Kidney glomerular epithelial cell (primary cell): ENCODE measurements around the gene MAP1LC3B.

Experiments used
- DNase-seq: peaks from one replicate; lab custom pipeline; 2025; lab: John Stamatoyannopoulos, UW

The MAP1LC3B gene

GRCh38 chr16:87391950-87392820 is at the start of gene MAP1LC3B:
MAP1LC3B (plus strand) TSS chr16:87392336; CDS start chr16:87392428, 92 bp downstream.
- peak; percentile 92 for DNase-seq

- no peak for DNase-seq
These were observed 49.6 kb upstream of the MAP1LC3B start for GRCh38 chr16:87342504-87342903.

GRCh38 chr16:87342978-87343752 is 49.0 kb upstream of the MAP1LC3B start:
- DNase-seq, result no peak

GRCh38 chr16:87343753-87344050 is 48.4 kb upstream of the MAP1LC3B start:
- DNase-seq, result no peak

GRCh38 chr16:87344165-87344930 is 47.8 kb upstream of the MAP1LC3B start:
- no peak for DNase-seq

GRCh38 chr16:87344931-87345631 is 47.1 kb upstream of the MAP1LC3B start:
- no peak for DNase-seq

GRCh38 chr16:87345726-87346424 is 46.3 kb upstream of the MAP1LC3B start:
- DNase-seq, result no peak

- no peak for DNase-seq
These were observed 45.5 kb upstream of the MAP1LC3B start for GRCh38 chr16:87346517-87347060.

- DNase-seq, result no peak
These were observed 44.1 kb upstream of the MAP1LC3B start for GRCh38 chr16:87347932-87348615.

GRCh38 chr16:87348616-87349157 is 43.4 kb upstream of the MAP1LC3B start:
- DNase-seq, result no peak

GRCh38 chr16:87350031-87350430 is 42.1 kb upstream of the MAP1LC3B start:
- DNase-seq, result no peak

- DNase-seq, result no peak
These were observed 41.3 kb upstream of the MAP1LC3B start for GRCh38 chr16:87350681-87351319.

GRCh38 chr16:87351320-87351698 is 40.8 kb upstream of the MAP1LC3B start:
- DNase-seq, result no peak

GRCh38 chr16:87352818-87353217 is 39.3 kb upstream of the MAP1LC3B start:
- no peak for DNase-seq

- DNase-seq, result no peak
These were observed 38.5 kb upstream of the MAP1LC3B start for GRCh38 chr16:87353613-87354012.

GRCh38 chr16:87356491-87356853 is 35.7 kb upstream of the MAP1LC3B start:
- DNase-seq, result no peak

GRCh38 chr16:87358250-87358649 is 33.9 kb upstream of the MAP1LC3B start:
- no peak for DNase-seq

GRCh38 chr16:87358696-87359095 is 33.4 kb upstream of the MAP1LC3B start:
- DNase-seq, result no peak

GRCh38 chr16:87359121-87359520 is 33.0 kb upstream of the MAP1LC3B start:
- no peak for DNase-seq
